GM12878 (cell line): ENCODE measurements around the gene ANO2. TPM values are rescaled to one million over a fixed set of nuclear protein-coding genes. Genes with fewer than 3 reads are reported as not detected.

Source experiments
- ATAC-seq: fragments of 200-7000 bp; cut with Tn5 transposase; 3 replicates; pipeline ENCODE4 v1.9.1; 2020; ENCODE audit warnings: mild to moderate bottlenecking, moderate library complexity
- BruUV-seq: library from RNA; stranded (reverse); fragments of 400-500 nt; replicated peaks from 2 replicates; lab custom pipeline; 2021; lab: Mats Ljungman, UMichigan
- CTCF ChIA-PET: fragments of 300-600 bp; sonication (Branson Sonifier 250); formaldehyde crosslinking; extraction: SDS; loops from one replicate; lab custom pipeline; 2021; ENCODE audit warnings: inconsistent platforms; lab: Yijun Ruan, JAX
- POLR2A ChIA-PET: fragments of 350-600 bp; formaldehyde crosslinking; extraction: SDS; loops from one replicate; lab custom pipeline; 2021; ENCODE audit warnings: inconsistent platforms; lab: Charles Lee
- RAD21 ChIA-PET: fragments of 300-600 bp; sonication (Branson Sonifier 250); formaldehyde crosslinking; loops from one replicate; lab custom pipeline; 2023; ENCODE audit warnings: antibody characterized with exemption; ENCODE audit not compliant: unreplicated experiment; lab: Charles Lee
- SMC1A ChIA-PET: fragments of 300-600 bp; sonication (Branson Sonifier 250); formaldehyde crosslinking; loops from one replicate; lab custom pipeline; 2023; ENCODE audit not compliant: unreplicated experiment, uncharacterized antibody; lab: Charles Lee
- DNase-seq: peaks from one replicate; pipeline ENCODE4 v3.0.0-alpha.2; 2011; ENCODE audit warnings: low read depth, low spot score
- FAIRE-seq: peaks from 3 replicates; lab custom pipeline; 2011; peaks lifted over from hg19 to GRCh38; lab: Jason Lieb, UNC
- H2AFZ ChIP-seq: 2 replicates; pipeline ENCODE4 v1.6.0; 2011; ENCODE audit warnings: low read depth, low read length, control low read depth; ENCODE audit not compliant: control insufficient read depth
- H3K27ac ChIP-seq: 2 replicates; pipeline ENCODE4 v1.5.1; 2011; ENCODE audit warnings: control low read depth; ENCODE audit not compliant: control insufficient read depth, insufficient read depth
- H3K27me3 ChIP-seq, 2 experiments: replicated peaks in 1 of 2; 2 replicates each; pipeline versions ENCODE4 v1.6.0 to v1.6.1; 2011; ENCODE audit warnings: low read length in 1 of 2; ENCODE audit not compliant: control insufficient read depth in 2 of 2, insufficient read depth in 2 of 2
- H3K36me3 ChIP-seq, 2 experiments: 2 replicates each; pipeline ENCODE4 v1.5.1; 2011; ENCODE audit warnings: low read length in 1 of 2; ENCODE audit not compliant: control insufficient read depth in 2 of 2, insufficient read depth in 2 of 2
- H3K4me1 ChIP-seq: 2 replicates; pipeline ENCODE4 v1.6.1; 2011; ENCODE audit warnings: mild to moderate bottlenecking, low read length, moderate library complexity, mixed read lengths; ENCODE audit not compliant: control insufficient read depth, insufficient read depth
- H3K4me2 ChIP-seq: 2 replicates; pipeline ENCODE4 v1.6.0; 2011; ENCODE audit warnings: control low read depth; ENCODE audit not compliant: control insufficient read depth, insufficient read depth
- H3K4me3 ChIP-seq: fragments of 200-600 bp; sonication (generic); 2 replicates; pipeline ENCODE4 v1.5.1; 2016
- H3K79me2 ChIP-seq: 2 replicates; pipeline ENCODE4 v1.6.0; 2011; ENCODE audit warnings: low read length; ENCODE audit not compliant: control insufficient read depth, insufficient read depth
- H3K9ac ChIP-seq: 2 replicates; pipeline ENCODE4 v1.8.0; 2011; ENCODE audit warnings: low read length, control low read depth, mixed read lengths; ENCODE audit not compliant: control insufficient read depth, insufficient read depth
- H3K9me3 ChIP-seq: replicated peaks from 3 replicates; pipeline ENCODE4 v1.5.1; 2011; ENCODE audit warnings: mild to moderate bottlenecking, low read length; ENCODE audit not compliant: control insufficient read depth, insufficient read depth
- H4K20me1 ChIP-seq: 2 replicates; pipeline ENCODE4 v1.6.0; 2011; ENCODE audit not compliant: control insufficient read depth, insufficient read depth
- CREB1 ChIP-seq: IDR thresholded peaks from 2 replicates; pipeline ENCODE4 v1.6.1; 2012; ENCODE audit warnings: low read depth, mild to moderate bottlenecking, inconsistent platforms
- ESRRA ChIP-seq: IDR thresholded peaks from 2 replicates; pipeline ENCODE4 v1.6.1; 2012; ENCODE audit warnings: mild to moderate bottlenecking, low read length, improper control_type of control experiment
- FOXK2 ChIP-seq: fragments of 450-650 bp; IDR thresholded peaks from 2 replicates; pipeline ENCODE4 v1.6.1; 2017; ENCODE audit warnings: mild to moderate bottlenecking, moderate library complexity
- HSF1 ChIP-seq: fragments of 150-350 bp; IDR thresholded peaks from 2 replicates; pipeline ENCODE4 v1.6.1; 2014; ENCODE audit warnings: mild to moderate bottlenecking, low read depth, low read length
- IRF5 ChIP-seq: fragments of 450-650 bp; IDR thresholded peaks from 2 replicates; pipeline ENCODE4 v1.6.1; 2017; ENCODE audit warnings: borderline replicate concordance
- MYB ChIP-seq: fragments of 150-350 bp; IDR thresholded peaks from 2 replicates; pipeline ENCODE4 v1.6.1; 2014; ENCODE audit warnings: mild to moderate bottlenecking, low read depth, low read length, borderline replicate concordance
- NR2F1 ChIP-seq: fragments of 450-650 bp; conservative IDR thresholded peaks from 2 replicates; pipeline ENCODE4 v1.6.1; 2017; ENCODE audit warnings: mild to moderate bottlenecking
- PAX5 ChIP-seq: IDR thresholded peaks from 2 replicates; pipeline ENCODE4 v1.6.1; 2011; ENCODE audit warnings: low read depth, low read length, borderline replicate concordance
- RB1 ChIP-seq: fragments of 450-650 bp; formaldehyde crosslinking; IDR thresholded peaks from 2 replicates; pipeline ENCODE4 v1.6.1; 2017; ENCODE audit warnings: mild to moderate bottlenecking, borderline replicate concordance
- RELB ChIP-seq: fragments of 450-650 bp; IDR thresholded peaks from 2 replicates; pipeline ENCODE4 v1.6.1; 2017; ENCODE audit warnings: low read depth, mild to moderate bottlenecking, moderate library complexity
- SRF ChIP-seq, 2 experiments: IDR thresholded peaks; 2 replicates each; pipeline ENCODE4 v1.6.1; 2011; ENCODE audit warnings: low read depth in 2 of 2, low read length in 2 of 2, mild to moderate bottlenecking in 1 of 2, moderate library complexity in 1 of 2
- ZBED1 ChIP-seq: IDR thresholded peaks from 2 replicates; pipeline ENCODE4 v1.6.1; 2016; ENCODE audit warnings: borderline replicate concordance
- ZBTB33 ChIP-seq: fragments of 450-650 bp; IDR thresholded peaks from 2 replicates; pipeline ENCODE4 v1.6.1; 2017; ENCODE audit warnings: mild to moderate bottlenecking
- ZBTB40 ChIP-seq: fragments of 450-650 bp; IDR thresholded peaks from 2 replicates; pipeline ENCODE4 v1.6.1; 2016; ENCODE audit warnings: mild to moderate bottlenecking, moderate library complexity, borderline replicate concordance
- ZNF274 ChIP-seq: IDR thresholded peaks from one replicate; pipeline ENCODE4 v1.8.0; 2011; ENCODE audit not compliant: insufficient read length, insufficient read depth
- WGBS: methylation state at CpG from one replicate; pipeline ENCODE4 v1.1.6; 2016; ENCODE audit warnings: low lambda C conversion rate; ENCODE audit not compliant: insufficient replicate concordance, insufficient coverage; ENCODE audit errors: missing lambda C conversion rate; 5-methylcytosine and 5-hydroxymethylcytosine counted together
- in situ Hi-C: fragments of 300-500 bp; cut with MboI; formaldehyde crosslinking; loops from 9 replicates; pipeline ENCODE4 v1.14.3; 2018; ENCODE audit warnings: mixed read lengths
- intact Hi-C: fragments of 100-400 bp; cut with micrococcal nuclease; formaldehyde crosslinking; loops from one replicate; pipeline ENCODE4 v1.14.2; 2022; ENCODE audit not compliant: unreplicated experiment
- polyA plus RNA-seq, 11 experiments: library from polyadenylated mRNA; depleted of rRNA in 4 of 11; unstranded in 6 of 11; stranded (reverse) in 5 of 11; fragments of >200 nt; fragmentation: Nextera tagmentation in 4 of 11; fragmentation: Illumina TruSeq in 1 of 11; extraction: Ambion mirVana in 4 of 11; extraction: Trizol in 1 of 11; gene quantifications; 1 replicate in 1 of 11; 2 replicates in 10 of 11; pipeline versions ENCODE4 v1.2.1 to v1.2.3, GENCODE V29; 2011 to 2016; ENCODE audit warnings: inconsistent platforms in 2 of 11, missing spikeins in 2 of 11, low read depth in 1 of 11
- total RNA-seq, 4 experiments: library from RNA; depleted of rRNA in 3 of 4; stranded (reverse); fragments of >200 nt in 3 of 4; fragmentation: Illumina TruSeq in 1 of 4; extraction: Trizol in 1 of 4; gene quantifications; 2 replicates each; pipeline versions ENCODE4 v1.2.1 to v1.2.3, GENCODE V29; 2013 to 2021

The ANO2 gene
- total and polyA plus RNA-seq, 10 of the 15 experiments (the other 5 are each of a cell fraction or from before 2014, with no cell fraction given) = not detected

- in situ Hi-C loops (no loop called here), intact Hi-C loops (no loop called here)
- BruUV-seq = no TSS peak
- no peak for ATAC-seq
- ChIA-PET CTCF (no interaction called here), POLR2A (no interaction called here), RAD21 (interaction anchor here (0.6 kb wide), 1 partner anchor 761 kb away, joined by 3 read pairs; no protein-coding TSS in a partner anchor), SMC1A (no interaction called here)
- Histone ChIP-seq H2AFZ (no peak overlapping the region), H3K27ac (no peak overlapping the region), H3K4me1 (no peaks in the 10 kb centered on the region), H3K9me3 (no peaks in the 10 kb centered on the region), H3K79me2 (no peaks in the 10 kb centered on the region), H4K20me1 (no peaks in the 10 kb centered on the region), H3K4me3 (no peak overlapping the region), H3K9ac (no peak overlapping the region), H3K36me3 (no peaks in the 10 kb centered on the region), H3K27me3 (no peaks in the 10 kb centered on the region; a peak in 1 of 4 replicates), H3K4me2 (no peak overlapping the region)
- no peak for FAIRE-seq
- DNase-seq = no peak
- 13% methylated on average over 7 of the region's 7 CpGs for WGBS
- no peak for TF ChIP-seq CREB1
- TF ChIP-seq ZNF274 = no peak
- TF ChIP-seq ESRRA = no peak
- no peak for TF ChIP-seq RB1
- TF ChIP-seq IRF5 = no peak
- no peak for TF ChIP-seq ZBTB33
- TF ChIP-seq HSF1 = no peak
- no peak for TF ChIP-seq RELB
- TF ChIP-seq FOXK2 = no peak
- no peak for TF ChIP-seq ZBED1
- TF ChIP-seq MYB = no peak
- no peak for TF ChIP-seq ZBTB40
- TF ChIP-seq SRF (IDR thresholded peaks at IDR 0.05; ENCODE audit: low read depth in 2 of 2, low read length in 2 of 2) = no peak
- TF ChIP-seq NR2F1 = no peak
- TF ChIP-seq PAX5 = no peak
These were observed 324.2 kb downstream of the ANO2 start for GRCh38 chr12:5620896-5621295.
